Measurements from ENCODE around the gene CFAP90.

DNA sequence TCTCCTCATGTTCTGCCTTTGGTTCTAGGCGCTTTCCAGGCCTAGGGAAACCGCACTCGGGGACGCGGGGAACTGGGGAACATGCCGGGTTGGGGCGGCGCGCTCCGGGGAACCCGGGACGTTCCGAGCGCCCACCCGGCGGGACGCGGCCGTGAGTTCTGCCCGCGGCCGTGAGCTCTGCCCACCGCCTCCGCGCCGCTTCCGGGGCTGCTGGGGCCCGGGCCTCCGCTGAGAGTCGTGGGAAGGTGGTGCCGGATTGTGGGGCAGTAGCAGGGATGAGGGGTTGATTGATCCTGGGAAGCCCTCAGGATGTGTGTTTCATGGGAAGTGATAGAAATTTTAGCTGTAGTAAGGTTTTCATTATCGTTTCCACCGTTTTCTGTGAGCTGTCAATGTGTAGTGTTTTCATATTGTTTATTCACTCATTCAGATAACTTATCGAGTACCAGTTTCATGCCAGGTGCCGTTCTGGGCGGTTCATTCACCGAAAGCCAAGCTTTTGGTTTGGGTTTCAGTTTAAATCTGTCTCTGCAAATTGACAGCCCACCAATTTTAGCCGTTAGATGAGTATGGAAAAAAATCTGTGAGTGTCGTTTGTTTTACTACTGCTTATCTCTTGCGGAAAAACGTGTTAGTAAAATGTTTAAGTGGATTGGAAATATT, 18.7 kb upstream of the CFAP90 start:
- TF ChIP-seq ZNF274 (IDR thresholded peaks at IDR 0.05; ENCODE audit: low read depth, low read length) (no peak), YY1 (IDR thresholded peaks at IDR 0.05; ENCODE audit: insufficient read depth, insufficient read length) (no peak), SUZ12 (IDR thresholded peaks at IDR 0.05; ENCODE audit: extremely low read depth, insufficient read depth, insufficient read length) (no peak)
